ENCODE data around the gene PPP2R5B.

PPP2R5B gene

GRCh38 chr11:64923944-64924909 is at the start of gene PPP2R5B:
PPP2R5B (plus strand) TSS chr11:64924689; CDS start chr11:64925735, 1,046 bp downstream.
- peak; percentile 89 for DNase-seq (ENCODE audit: low read depth)

DNA sequence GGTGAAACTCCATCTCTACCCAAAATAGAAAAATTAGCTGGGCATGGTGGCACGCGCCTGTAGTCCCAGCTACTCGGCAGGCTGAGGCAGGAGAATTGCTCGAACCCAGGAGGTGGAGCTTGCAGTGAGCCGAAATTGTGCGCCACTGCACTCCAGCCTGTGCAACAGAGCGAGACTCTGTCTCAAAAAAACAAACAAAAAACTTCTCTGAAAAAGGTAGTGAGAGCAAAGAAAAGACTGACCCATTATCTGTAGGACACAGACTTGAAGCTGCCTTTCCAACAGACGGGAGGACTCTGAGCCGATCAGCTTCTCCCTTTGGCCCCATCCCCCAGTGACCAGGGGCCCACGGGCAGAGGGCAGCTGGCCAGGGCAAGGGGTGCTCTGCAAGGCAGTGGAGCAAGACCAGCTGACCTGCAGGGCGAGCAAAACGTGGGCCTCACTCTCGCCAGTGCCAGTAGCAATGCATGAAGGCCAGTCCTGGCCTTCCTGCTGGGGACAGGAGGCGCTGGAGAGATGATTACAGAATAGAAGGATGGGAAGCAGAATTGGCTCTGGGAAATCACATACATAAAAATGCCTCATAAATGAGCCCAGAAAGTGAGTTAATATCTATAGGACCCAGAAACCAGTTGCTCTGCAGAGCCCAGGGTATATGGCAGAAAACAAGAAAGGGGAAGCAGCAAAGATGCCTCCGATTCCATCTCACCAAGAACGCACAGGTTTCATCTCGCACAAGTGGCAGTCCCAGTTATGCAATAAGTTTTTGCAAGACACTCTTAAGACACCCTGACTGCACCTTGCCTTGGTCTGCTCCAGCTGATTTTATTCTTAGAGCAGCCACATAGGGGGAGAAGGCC is 48.9 kb upstream of the PPP2R5B start:
- no peak for DNase-seq (ENCODE audit: low read depth)

DNA sequence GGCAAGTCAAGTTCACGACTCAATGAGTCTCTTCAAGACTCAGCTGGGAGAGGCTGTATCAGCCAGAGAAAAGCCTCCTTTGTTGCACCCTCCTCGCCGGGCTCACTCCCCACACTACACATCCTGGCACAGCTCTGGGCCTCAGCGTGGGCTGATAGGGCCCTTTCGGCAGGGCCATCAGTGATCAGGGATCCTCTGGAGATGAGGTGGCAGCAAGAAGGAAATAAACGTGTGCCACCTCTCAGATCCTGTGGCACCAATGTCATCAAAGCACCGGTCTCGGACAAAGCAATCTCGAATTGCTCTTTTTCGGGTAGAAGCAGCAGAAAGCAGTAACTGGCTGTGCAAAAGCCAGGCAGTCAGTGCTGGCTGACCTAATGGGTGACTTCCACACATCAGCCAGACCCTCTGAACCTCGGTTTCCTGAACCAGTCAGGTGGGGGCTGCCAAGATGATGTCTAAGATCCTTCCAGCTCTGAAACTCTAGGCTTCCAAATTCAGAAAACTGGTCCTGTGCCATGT is 48.2 kb upstream of the PPP2R5B start:
- no peak for DNase-seq (ENCODE audit: low read depth)

- no peak for DNase-seq (ENCODE audit: low read depth)
Measured at GRCh38 chr11:64876835-64877341, 47.6 kb upstream of the PPP2R5B start.

- no peak for DNase-seq (ENCODE audit: low read depth)
Measured at GRCh38 chr11:64877390-64878222, 46.9 kb upstream of the PPP2R5B start.

- no peak for DNase-seq (ENCODE audit: low read depth)
Measured at GRCh38 chr11:64878223-64878493, 46.3 kb upstream of the PPP2R5B start.

DNA sequence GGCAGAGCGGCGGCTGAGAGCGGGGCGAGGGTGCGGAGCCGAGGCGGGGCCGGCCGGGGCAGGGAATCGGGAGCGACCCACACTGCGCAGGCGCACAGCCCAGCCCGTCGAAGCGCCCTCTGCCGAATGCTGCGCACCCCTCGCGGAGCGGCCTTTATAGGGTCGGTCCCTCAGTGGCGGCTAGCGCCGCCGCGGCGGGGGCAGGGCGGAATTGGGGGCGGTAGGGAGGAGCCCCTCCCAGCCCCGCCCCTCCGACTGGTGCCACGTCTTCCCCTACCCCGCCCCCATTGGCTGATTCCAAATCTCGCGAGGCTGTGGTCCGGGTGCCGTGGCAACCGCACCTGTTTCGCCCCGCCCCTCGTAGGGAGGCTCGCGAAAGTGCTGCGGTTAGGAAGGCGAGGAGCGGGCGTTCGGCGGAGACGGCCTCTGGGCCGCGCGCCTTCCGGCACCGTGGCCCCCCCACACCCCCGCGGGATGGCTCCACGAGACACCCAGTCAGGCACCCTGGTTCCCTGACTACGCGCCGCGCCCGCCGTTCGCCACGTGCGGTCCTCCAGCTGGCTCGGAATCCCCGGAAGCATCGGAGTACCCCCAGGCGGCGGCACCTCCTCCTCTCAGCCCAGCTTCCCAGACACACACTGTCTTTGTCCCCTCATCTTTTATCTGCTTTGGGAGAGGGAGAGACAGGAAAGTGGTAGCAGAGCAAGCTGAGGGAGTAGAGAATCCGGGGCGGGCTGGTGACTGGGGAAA is 45.8 kb upstream of the PPP2R5B start, which contains the start of gene EHD1:
Gene EHD1, minus strand, starts transcription at position 128 of the 750 bp plus-strand sequence. CDS start 157 bp downstream, outside the sequence.
- peak; percentile 99 for DNase-seq (ENCODE audit: low read depth)

DNA sequence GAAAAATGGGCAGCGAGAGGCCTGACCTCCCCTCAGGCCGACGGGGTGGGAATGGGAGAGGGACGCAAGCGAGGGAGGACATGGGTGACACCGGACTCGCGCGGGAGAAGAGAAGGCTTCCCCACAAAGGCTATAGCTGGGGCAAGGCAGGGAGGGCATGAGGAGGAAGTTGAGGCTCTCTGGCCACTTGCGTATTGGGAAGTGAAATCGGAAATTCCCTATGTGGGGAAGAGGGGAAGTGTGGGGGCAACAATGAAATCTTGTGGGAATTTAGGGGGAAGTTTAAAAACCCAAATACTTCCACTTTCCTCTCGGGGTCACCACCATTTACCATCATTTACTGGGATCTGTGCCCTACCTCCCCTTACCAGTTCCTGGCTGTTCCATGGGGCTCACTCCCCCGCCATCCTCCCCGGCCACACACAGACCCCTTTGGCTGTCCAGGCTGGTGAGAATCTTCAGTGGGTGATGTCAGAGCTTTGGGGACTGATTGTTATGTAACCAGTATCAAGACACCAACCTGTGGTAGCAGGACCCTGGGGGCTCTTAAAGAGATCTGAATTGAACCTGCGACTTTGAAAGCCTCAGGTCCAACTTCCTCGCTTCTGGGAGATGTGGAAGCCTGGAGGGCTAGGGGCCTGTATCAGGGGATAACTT is 45.1 kb upstream of the PPP2R5B start:
- DNase-seq (ENCODE audit: low read depth) = no peak

GRCh38 chr11:64880240-64881001 is 44.1 kb upstream of the PPP2R5B start:
- DNase-seq (ENCODE audit: low read depth) = no peak

DNA sequence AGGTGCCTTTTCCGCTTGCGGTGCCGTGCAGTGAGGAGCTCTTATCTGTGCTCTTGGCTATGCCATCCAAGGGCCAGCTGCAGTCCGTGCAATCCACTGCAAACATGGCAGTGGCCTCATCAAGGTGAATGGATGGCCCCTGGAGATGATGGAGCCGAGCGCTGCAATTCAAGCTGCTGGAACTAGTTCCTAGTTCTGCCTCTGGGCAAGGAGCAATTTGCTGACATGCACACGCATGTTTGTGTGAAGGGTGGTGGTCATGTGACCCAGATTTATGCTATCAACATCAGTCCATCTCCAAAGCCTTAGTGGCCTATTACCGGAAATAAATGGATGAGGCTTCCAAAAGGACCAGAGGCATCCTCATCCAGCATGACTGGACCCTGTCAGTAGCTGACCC is 43.0 kb upstream of the PPP2R5B start:
- no peak for DNase-seq (ENCODE audit: low read depth)

DNA sequence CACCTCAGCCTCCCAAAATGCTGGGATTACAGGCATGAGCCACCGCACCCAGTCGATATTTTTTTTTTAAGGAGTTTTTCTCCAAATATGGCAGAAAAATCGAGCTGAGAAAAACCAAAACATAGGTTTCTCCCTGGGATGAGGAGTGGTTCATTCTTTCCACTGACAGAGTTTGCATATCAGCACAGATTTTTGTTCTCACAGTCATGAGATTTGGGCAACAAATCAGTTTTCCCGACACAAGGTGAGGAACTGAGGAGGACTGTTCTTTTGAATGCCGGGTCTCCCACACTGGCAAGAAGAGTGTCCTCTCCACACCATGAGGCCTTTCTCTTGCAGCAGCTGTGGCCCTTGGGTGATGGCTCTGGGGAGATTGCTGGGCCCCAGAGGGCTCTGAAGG is 42.2 kb upstream of the PPP2R5B start:
- no peak for DNase-seq (ENCODE audit: low read depth)

- DNase-seq (ENCODE audit: low read depth) = no peak
Measured at GRCh38 chr11:64883575-64883974, 40.9 kb upstream of the PPP2R5B start.

DNA sequence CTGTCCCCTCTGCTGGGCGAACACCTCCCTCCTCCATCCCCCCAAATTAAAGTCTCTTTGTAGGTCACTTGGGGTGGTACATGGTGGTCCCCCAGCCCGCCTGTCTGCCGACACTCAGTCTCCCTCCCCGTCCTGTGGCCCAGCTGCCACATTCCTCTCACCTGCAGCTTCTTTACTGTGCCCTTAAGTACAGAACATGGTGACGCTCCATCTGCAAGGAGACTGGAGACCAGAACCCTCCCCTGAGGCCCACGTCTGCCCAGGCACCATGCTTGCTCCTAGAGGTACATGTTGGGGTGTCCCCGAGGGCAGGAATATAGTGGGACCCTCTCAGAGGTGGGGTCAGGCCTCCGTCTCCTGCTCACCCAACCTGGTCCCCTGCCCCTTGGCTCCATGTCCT is 40.5 kb upstream of the PPP2R5B start:
- DNase-seq (ENCODE audit: low read depth) = no peak

DNA sequence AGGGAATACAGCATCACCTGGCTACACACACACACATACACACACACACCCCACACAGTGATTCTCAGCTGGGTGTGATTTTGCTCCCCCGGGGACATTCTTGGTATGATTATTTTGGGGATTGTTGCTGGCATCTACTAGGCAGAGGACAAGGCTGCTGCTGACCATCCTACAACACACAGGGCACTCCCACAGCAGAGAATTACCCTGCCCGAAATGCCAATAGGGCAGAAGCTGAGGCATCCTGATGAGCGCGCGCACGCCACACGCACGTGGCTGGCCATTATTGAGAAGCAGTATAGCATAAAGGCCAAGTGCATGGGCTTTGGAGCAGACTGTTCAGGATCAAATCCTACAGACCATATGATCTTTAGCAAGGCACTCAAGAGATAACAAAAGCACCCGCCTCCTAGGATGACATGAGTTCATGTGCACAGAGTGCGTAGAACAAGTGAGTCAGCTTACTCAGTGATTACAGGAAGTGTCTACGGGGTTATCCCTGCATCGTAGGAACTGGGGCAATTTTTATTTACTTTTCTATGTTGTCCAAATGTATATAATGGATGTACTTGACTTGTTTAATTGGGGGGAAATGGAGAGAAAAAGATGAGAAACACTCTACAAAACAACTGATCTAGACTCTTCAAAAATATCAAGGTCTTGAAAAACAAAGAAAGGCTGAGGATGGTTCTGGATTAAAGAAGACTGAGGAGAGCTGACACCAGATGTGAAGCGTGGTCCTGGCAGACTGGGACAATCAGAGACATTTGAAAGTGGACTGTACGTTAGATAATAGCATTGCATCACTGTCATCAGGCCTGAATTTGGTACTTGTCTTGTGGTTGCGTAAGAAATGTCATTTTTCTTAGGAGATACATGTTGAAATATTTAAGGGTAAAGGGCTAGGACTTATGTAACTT is 38.9 kb upstream of the PPP2R5B start:
- no peak for DNase-seq (ENCODE audit: low read depth)

GRCh38 chr11:64887234-64887756 is 37.2 kb upstream of the PPP2R5B start:
- DNase-seq (ENCODE audit: low read depth) = no peak

GRCh38 chr11:64887757-64888405 is 36.6 kb upstream of the PPP2R5B start:
- peak; percentile 81 for DNase-seq (ENCODE audit: low read depth)

DNA sequence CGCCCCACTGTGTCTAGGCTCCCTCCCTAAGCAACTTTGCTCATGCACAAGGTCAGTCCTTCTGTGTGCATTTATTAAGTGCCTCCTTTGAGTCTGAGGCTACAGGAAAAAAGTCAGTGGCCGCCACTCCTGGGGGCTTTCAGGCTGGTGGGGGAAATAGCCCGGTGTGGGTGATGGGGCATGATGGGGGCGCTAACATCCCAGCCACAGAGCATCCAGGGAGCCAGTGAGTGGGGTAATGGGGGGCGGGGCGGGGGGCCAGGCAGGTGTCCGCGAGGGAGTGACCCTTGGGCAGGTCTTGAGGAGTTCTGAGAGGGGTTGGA is 36.1 kb upstream of the PPP2R5B start:
- DNase-seq (ENCODE audit: low read depth) = no peak

Data from activated T-helper 9 cell treated with anti-CD3 and anti-CD28 coated beads, Interleukin-2, amount 50 U/mL, for 16 hours (primary cell).